HG03045 (cell line): Measurements from ENCODE around the gene ELOVL4.

ENCODE experiments used
- ATAC-seq: cut with Tn5 transposase; IDR thresholded peaks from one replicate; pipeline ENCODE4 v1.9.1; 2021; ENCODE audit warnings: mild to moderate bottlenecking, moderate library complexity; ENCODE audit not compliant: unreplicated experiment

The ELOVL4 gene

GRCh38 chr6:79947191-79948186 lies at the start of gene ELOVL4:
Gene ELOVL4, minus strand, starts transcription at chr6:79947553. Its CDS starts 274 bp downstream, at chr6:79947279.
- ATAC-seq = peak; percentile 59

- no peak for ATAC-seq
These were observed 46.6 kb upstream of the ELOVL4 start for GRCh38 chr6:79993911-79994309.

GRCh38 chr6:79993012-79993910 lies 45.9 kb upstream of the ELOVL4 start:
- ATAC-seq = no peak

GRCh38 chr6:79989641-79990040 lies 42.3 kb upstream of the ELOVL4 start:
- no peak for ATAC-seq

GRCh38 chr6:79985128-79985527 lies 37.8 kb upstream of the ELOVL4 start:
- no peak for ATAC-seq

GRCh38 chr6:79984261-79984660 lies 36.9 kb upstream of the ELOVL4 start:
- ATAC-seq = no peak

- ATAC-seq = no peak
These were observed 34.3 kb upstream of the ELOVL4 start for GRCh38 chr6:79981652-79982051.

GRCh38 chr6:79971193-79971592 lies 23.8 kb upstream of the ELOVL4 start:
- no peak for ATAC-seq

- no peak for ATAC-seq
These were observed 22.4 kb upstream of the ELOVL4 start for GRCh38 chr6:79969784-79970183.

GRCh38 chr6:79967178-79967577 lies 19.8 kb upstream of the ELOVL4 start:
- no peak for ATAC-seq

GRCh38 chr6:79964607-79965081 lies 17.3 kb upstream of the ELOVL4 start:
- ATAC-seq = no peak

GRCh38 chr6:79954849-79955248 lies 7.5 kb upstream of the ELOVL4 start:
- no peak for ATAC-seq

GRCh38 chr6:79949233-79949632 lies 1.9 kb upstream of the ELOVL4 start:
- peak; percentile 43 for ATAC-seq

- peak; percentile 6 for ATAC-seq
These were observed 822 bp downstream of the ELOVL4 start for GRCh38 chr6:79946272-79947190.

GRCh38 chr6:79943133-79943532 lies 4.2 kb downstream of the ELOVL4 start:
- ATAC-seq = no peak

GRCh38 chr6:79941489-79942151 lies 5.7 kb downstream of the ELOVL4 start:
- ATAC-seq = no peak

- no peak for ATAC-seq
These were observed 18.8 kb downstream of the ELOVL4 start for GRCh38 chr6:79928478-79928998.

GRCh38 chr6:79927758-79928157 lies 19.6 kb downstream of the ELOVL4 start:
- ATAC-seq = no peak

GRCh38 chr6:79923270-79923669 lies 24.1 kb downstream of the ELOVL4 start:
- no peak for ATAC-seq
